ENCODE data around the gene SLC37A2.

DNA sequence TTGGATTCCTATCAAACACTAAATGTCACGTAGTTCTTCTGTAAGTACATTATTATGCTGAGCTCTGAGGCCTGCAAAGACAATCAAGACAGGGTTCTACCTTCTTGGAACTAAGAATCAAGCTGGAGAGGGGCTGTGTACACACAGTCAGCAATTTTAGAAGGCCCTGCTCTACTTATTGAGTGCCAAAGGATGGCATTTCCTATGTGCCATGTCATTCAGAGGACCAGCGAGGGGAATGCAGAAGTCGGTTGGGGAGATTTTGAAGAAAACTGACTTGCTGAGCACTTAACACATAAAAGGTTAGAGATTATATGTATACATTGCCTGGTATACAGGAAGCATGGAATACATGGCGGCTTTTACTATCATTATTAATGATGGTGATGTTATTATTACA is 5.3 kb downstream of the SLC37A2 start:
- TF ChIP-seq POLR2AphosphoS5 (IDR thresholded peaks at IDR 0.05; ENCODE audit: borderline replicate concordance, low read depth, low read length) (no peak), EZH2 (IDR thresholded peaks at IDR 0.05) (no peak), FOXP2 (optimal IDR thresholded peaks at IDR 0.05; ENCODE audit: control extremely low read depth, extremely low read length, insufficient read depth) (no peak)
